A673 (cell line): ENCODE data around the gene UBAP1L.
"Not testable (repeated sequence)": the region's sequence is repeated elsewhere in the genome, so short reads cannot be mapped to it uniquely, and the experiment has no call there.

Experiments used
- CTCF ChIP-seq: fragments of 300-800, 200-600 bp; sonication (generic); conservative IDR thresholded peaks from 2 replicates; pipeline ENCODE4 v1.5.1; 2017; ENCODE audit warnings: low read depth, mild to moderate bottlenecking, antibody characterized with exemption, low read length, moderate library complexity, mixed read lengths
- EZH2 ChIP-seq: fragments of 200-600 bp; sonication (generic); IDR thresholded peaks from 2 replicates; pipeline ENCODE4 v1.6.1; 2017; ENCODE audit warnings: borderline replicate concordance, low read depth, mild to moderate bottlenecking, mixed read lengths, antibody characterized with exemption, low read length; ENCODE audit not compliant: poor library complexity, severe bottlenecking

GRCh38 chr15:65044218-65044617 is 70.8 kb downstream of the UBAP1L start:
- TF ChIP-seq CTCF, EZH2: not testable (repeated sequence)
